Panc1 (cell line): ENCODE measurements around the gene ZFP92. TPM values are rescaled to one million over a fixed set of nuclear protein-coding genes. Genes with fewer than 3 reads are reported as not detected.

Source experiments
- ATAC-seq: fragments of 200-7000 bp; cut with Tn5 transposase; 2 replicates; pipeline ENCODE4 v1.9.1; 2020; ENCODE audit warnings: mild to moderate bottlenecking, moderate library complexity
- Bru-seq: library from RNA; stranded (reverse); fragments of 400-500 nt; gene quantifications from one replicate; lab custom pipeline; 2021; lab: Mats Ljungman, UMichigan
- BruChase-seq, 2 experiments: library from RNA; stranded (reverse); fragments of 400-500 nt; gene quantifications; one replicate each; lab custom pipeline; 2021; lab: Mats Ljungman, UMichigan
- BruUV-seq: library from RNA; stranded (reverse); fragments of 400-500 nt; replicated peaks from 2 replicates; lab custom pipeline; 2021; lab: Mats Ljungman, UMichigan
- CTCF ChIA-PET: fragments of 300-600 bp; sonication (Branson Sonifier 250); formaldehyde crosslinking; loops from one replicate; lab custom pipeline; 2022; ENCODE audit warnings: antibody characterized with exemption; lab: Charles Lee
- POLR2A ChIA-PET: fragments of 300-600 bp; sonication (Branson Sonifier 250); formaldehyde crosslinking; loops from one replicate; lab custom pipeline; 2022; ENCODE audit warnings: antibody characterized with exemption; lab: Charles Lee
- DNase-seq: peaks from one replicate; pipeline ENCODE4 v3.0.0-alpha.2; 2010; ENCODE audit warnings: low read depth, low spot score
- H3K27ac ChIP-seq: 2 replicates; pipeline ENCODE4 v1.5.1; 2011; ENCODE audit warnings: mild to moderate bottlenecking, low read length, inconsistent platforms
- H3K27me3 ChIP-seq: fragments of 200-500 bp; sonication (Bioruptor generic); 2 replicates; pipeline ENCODE4 v1.6.0; 2014; ENCODE audit warnings: low read length, inconsistent platforms; ENCODE audit not compliant: control insufficient read depth, insufficient read depth
- H3K36me3 ChIP-seq: fragments of 200-500 bp; sonication (Bioruptor generic); 2 replicates; pipeline ENCODE4 v1.5.1; 2014; ENCODE audit warnings: inconsistent platforms, mild to moderate bottlenecking, low read length, moderate library complexity; ENCODE audit not compliant: control insufficient read depth, insufficient read depth
- H3K4me1 ChIP-seq: 2 replicates; pipeline ENCODE4 v1.5.1; 2011; ENCODE audit warnings: inconsistent platforms, mild to moderate bottlenecking, low read length, moderate library complexity; ENCODE audit not compliant: control insufficient read depth, insufficient read depth
- H3K4me3 ChIP-seq, 2 experiments: 2 replicates each; pipeline ENCODE4 v1.5.1; 2011 to 2012; ENCODE audit warnings: low read depth in 2 of 2, low read length in 2 of 2, mild to moderate bottlenecking in 2 of 2, inconsistent platforms in 1 of 2, moderate library complexity in 1 of 2
- H3K9me3 ChIP-seq: fragments of 200-500 bp; sonication (Bioruptor generic); 2 replicates; pipeline ENCODE4 v1.5.1; 2014; ENCODE audit warnings: low read depth, mild to moderate bottlenecking, inconsistent platforms, low read length, moderate library complexity; ENCODE audit not compliant: control insufficient read depth, insufficient read depth
- CTCF ChIP-seq: fragments of 450-650 bp; IDR thresholded peaks from 2 replicates; pipeline ENCODE4 v1.5.1; 2017; ENCODE audit warnings: mild to moderate bottlenecking
- POLR2AphosphoS5 ChIP-seq: IDR thresholded peaks from 2 replicates; pipeline ENCODE4 v1.6.1; 2012; ENCODE audit warnings: mild to moderate bottlenecking, low read depth, low read length, moderate library complexity
- REST ChIP-seq, 2 experiments: IDR thresholded peaks; 2 replicates each; pipeline ENCODE4 v1.6.1; 2011 to 2012; ENCODE audit warnings: low read depth in 2 of 2, control low read depth in 1 of 2, low read length in 1 of 2, mild to moderate bottlenecking in 1 of 2, moderate library complexity in 1 of 2; ENCODE audit not compliant: insufficient read depth in 1 of 2
- SIN3A ChIP-seq: IDR thresholded peaks from 2 replicates; pipeline ENCODE4 v1.6.1; 2012; ENCODE audit warnings: low read depth, mild to moderate bottlenecking, low read length, moderate library complexity, borderline replicate concordance; ENCODE audit not compliant: insufficient read depth
- TCF7L2 ChIP-seq: IDR thresholded peaks from 2 replicates; pipeline ENCODE4 v1.6.1; 2011; ENCODE audit warnings: mild to moderate bottlenecking, low read depth, low read length, inconsistent platforms
- in situ Hi-C: cut with HindIII; loops from 2 replicates; pipeline ENCODE4 v1.10.0; 2016; ENCODE audit warnings: low sequenced_read_pairs, low pct_unique_long_range_greater_than_20kb
- intact Hi-C: fragments of 100-400 bp; cut with micrococcal nuclease; formaldehyde crosslinking; loops from one replicate; pipeline ENCODE4 v1.10.0; 2022; ENCODE audit not compliant: unreplicated experiment
- long read RNA-seq: library from polyadenylated mRNA; unstranded; transcript quantifications from one replicate; pipeline ENCODE4 v2.0.0, GENCODE V29; 2021; ENCODE audit not compliant: unreplicated experiment
- polyA plus RNA-seq: library from polyadenylated mRNA; unstranded; fragments of >200 nt; gene quantifications from one replicate; pipeline ENCODE4 v1.2.1, GENCODE V29; 2012; ENCODE audit warnings: missing spikeins; ENCODE audit not compliant: insufficient read length
- total RNA-seq: library from RNA; stranded (reverse); gene quantifications from one replicate; pipeline ENCODE4 v1.2.1, GENCODE V29; 2021; ENCODE audit not compliant: unreplicated experiment

Gene ZFP92, protein sequence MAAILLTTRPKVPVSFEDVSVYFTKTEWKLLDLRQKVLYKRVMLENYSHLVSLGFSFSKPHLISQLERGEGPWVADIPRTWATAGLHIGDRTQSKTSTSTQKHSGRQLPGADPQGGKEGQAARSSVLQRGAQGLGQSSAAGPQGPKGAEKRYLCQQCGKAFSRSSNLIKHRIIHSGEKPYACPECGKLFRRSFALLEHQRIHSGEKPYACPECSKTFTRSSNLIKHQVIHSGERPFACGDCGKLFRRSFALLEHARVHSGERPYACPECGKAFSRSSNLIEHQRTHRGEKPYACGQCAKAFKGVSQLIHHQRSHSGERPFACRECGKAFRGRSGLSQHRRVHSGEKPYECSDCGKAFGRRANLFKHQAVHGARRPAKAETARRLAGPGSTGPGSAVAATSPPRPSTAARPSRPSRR
- 0.90 TPM for total RNA-seq
- 0.70 TPM for polyA plus RNA-seq
- percentile 31 among the genes with signal in this experiment for Bru-seq, nascent RNA
- BruChase-seq, experiment 1, labeled RNA remaining after a 2-hour chase: percentile 42 among the genes with signal in this experiment
- BruChase-seq, experiment 2, labeled RNA remaining after a 6-hour chase: percentile 42 among the genes with signal in this experiment
- long read RNA-seq, partial matches to known transcripts: 0 of 3 reads
- long read RNA-seq, other reads (novel, unspliced or antisense): 3 of 3 reads

GRCh38 chrX:153411255-153411987 is at the start of gene ZFP92:
Gene ZFP92 (plus strand): TSS chrX:153411472. CDS start chrX:153418323, 6,851 bp downstream.
- no peak within 1 kb of the TSS for H3K27ac ChIP-seq
- no peaks in the 10 kb centered on the region for H3K9me3 ChIP-seq
- POLR2A ChIA-PET: no interaction called here
- H3K36me3 ChIP-seq: no peaks in the 10 kb centered on the region
- TF ChIP-seq REST (IDR thresholded peaks at IDR 0.05; ENCODE audit: insufficient read depth in 1 of 2, low read depth in 2 of 2, low read length in 1 of 2): no peak
- no peak for TF ChIP-seq TCF7L2
- TF ChIP-seq POLR2AphosphoS5: no peak
- no peak for TF ChIP-seq SIN3A
- no peak for TF ChIP-seq CTCF
- ATAC-seq: peak; percentile 56
- intact Hi-C loops: no loop called here
- no peaks in the 10 kb centered on the region; the same call in 1 of the 2 replicates for H3K27me3 ChIP-seq
- H3K4me3 ChIP-seq: peak within 1 kb of the TSS; percentile 43 to 52
- DNase-seq: no peak
- no TSS peak for BruUV-seq
- no peaks in the 10 kb centered on the region for H3K4me1 ChIP-seq
- in situ Hi-C loops: no loop called here
- CTCF ChIA-PET: no interaction called here

- Histone ChIP-seq H3K27me3 (peaks cover 8% of the 10 kb centered on the region), H3K4me3 (no peak overlapping the region), H3K9me3 (no peaks in the 10 kb centered on the region), H3K27ac (no peak overlapping the region), H3K4me1 (no peaks in the 10 kb centered on the region), H3K36me3 (no peaks in the 10 kb centered on the region)
- no peak for DNase-seq
- TF ChIP-seq SIN3A: no peak
- no peak for TF ChIP-seq CTCF
- TF ChIP-seq TCF7L2: no peak
- no peak for TF ChIP-seq POLR2AphosphoS5
- no peak for TF ChIP-seq REST (IDR thresholded peaks at IDR 0.05; ENCODE audit: insufficient read depth in 1 of 2, low read depth in 2 of 2, low read length in 1 of 2)
- in situ Hi-C loops: no loop called here
- ATAC-seq: no peak
- no TSS peak for BruUV-seq
- intact Hi-C loops: no loop called here
- ChIA-PET POLR2A (no interaction called here), CTCF (no interaction called here)
These were observed 49.4 kb upstream of the ZFP92 start for GRCh38 chrX:153361781-153362397.
